GM23248 (cell line): ENCODE measurements around the gene HECTD4.

Source experiments
- EZH2 ChIP-seq: fragments of 200-600 bp; sonication (generic); IDR thresholded peaks from 2 replicates; pipeline ENCODE4 v1.6.1; 2018; ENCODE audit warnings: antibody characterized with exemption, mild to moderate bottlenecking; ENCODE audit not compliant: insufficient read depth, poor library complexity, severe bottlenecking
- EZH2phosphoT487 ChIP-seq: fragments of 200-600 bp; sonication (generic); IDR thresholded peaks from 2 replicates; pipeline ENCODE4 v1.6.1; 2018; ENCODE audit warnings: antibody characterized with exemption, moderate library complexity, mild to moderate bottlenecking, low read depth; ENCODE audit not compliant: insufficient read depth

- no peak for TF ChIP-seq EZH2
- no peak for TF ChIP-seq EZH2phosphoT487
Measured at GRCh38 chr12:112303799-112304198, 78.4 kb downstream of the HECTD4 start.
